DND-41 (cell line): ENCODE data around the gene SUCO.

Source experiments
- ATAC-seq: fragments of 200-7000 bp; cut with Tn5 transposase; 3 replicates; pipeline ENCODE4 v1.9.1; 2021; ENCODE audit warnings: low read depth; ENCODE audit not compliant: insufficient read depth
- DNase-seq: peaks from one replicate; pipeline ENCODE4 v3.0.0-alpha.2; 2020
- H2AFZ ChIP-seq: 2 replicates; pipeline ENCODE4 v1.6.0; 2012; ENCODE audit warnings: low read depth, low read length
- H3K27ac ChIP-seq: 2 replicates; pipeline ENCODE4 v1.5.1; 2012; ENCODE audit warnings: low read length, inconsistent platforms
- H3K27me3 ChIP-seq: fragments of 200-600 bp; sonication (generic); 2 replicates; pipeline ENCODE4 v1.6.0; 2012; ENCODE audit warnings: low read length, mild to moderate bottlenecking, inconsistent platforms; ENCODE audit not compliant: insufficient read depth, poor library complexity
- H3K36me3 ChIP-seq: 2 replicates; pipeline ENCODE4 v1.5.1; 2012; ENCODE audit warnings: low read length, inconsistent platforms; ENCODE audit not compliant: insufficient read depth
- H3K4me1 ChIP-seq: 2 replicates; pipeline ENCODE4 v1.5.1; 2012; ENCODE audit warnings: mild to moderate bottlenecking, low read length; ENCODE audit not compliant: insufficient read depth
- H3K4me2 ChIP-seq: 2 replicates; pipeline ENCODE4 v1.6.0; 2012; ENCODE audit warnings: mild to moderate bottlenecking, moderate library complexity, low read length, inconsistent platforms; ENCODE audit not compliant: insufficient read depth
- H3K4me3 ChIP-seq, 2 experiments: fragments of 200-600 bp in 1 of 2; shearing (Covaris generic) in 1 of 2; 2 replicates each; pipeline ENCODE4 v1.5.1; 2012 to 2016; ENCODE audit warnings: inconsistent platforms in 2 of 2, low read length in 2 of 2, mild to moderate bottlenecking in 2 of 2, low read depth in 1 of 2, moderate library complexity in 1 of 2
- H3K79me2 ChIP-seq: 2 replicates; pipeline ENCODE4 v1.6.0; 2012; ENCODE audit warnings: low read length, inconsistent platforms; ENCODE audit not compliant: insufficient read depth
- H3K9ac ChIP-seq: 2 replicates; pipeline ENCODE4 v1.6.0; 2012; ENCODE audit warnings: low read depth, mild to moderate bottlenecking, inconsistent platforms, low read length, moderate library complexity
- H3K9me3 ChIP-seq: 2 replicates; pipeline ENCODE4 v1.5.1; 2012; ENCODE audit warnings: low read length, moderate library complexity, mild to moderate bottlenecking, inconsistent platforms; ENCODE audit not compliant: insufficient read depth, severe bottlenecking
- H4K20me1 ChIP-seq: 2 replicates; pipeline ENCODE4 v1.6.0; 2012; ENCODE audit warnings: low read length; ENCODE audit not compliant: insufficient read depth
- CTCF ChIP-seq: IDR thresholded peaks from 2 replicates; pipeline ENCODE4 v1.5.1; 2012; ENCODE audit warnings: borderline replicate concordance, low read length, moderate library complexity, mild to moderate bottlenecking; ENCODE audit not compliant: poor library complexity, severe bottlenecking; ENCODE audit errors: extremely low read depth
- EZH2 ChIP-seq: IDR thresholded peaks from 3 replicates; pipeline ENCODE4 v1.6.1; 2012; ENCODE audit warnings: borderline replicate concordance, low read depth, mild to moderate bottlenecking, moderate library complexity, low read length, inconsistent platforms; ENCODE audit not compliant: severe bottlenecking

SUCO gene

GRCh38 chr1:172500207-172500606, 32.7 kb upstream of the SUCO start:
- no peaks in the 10 kb centered on the region for H4K20me1 ChIP-seq
- no peak overlapping the region for H3K27ac ChIP-seq
- TF ChIP-seq EZH2 (no peak), CTCF (no peak)
- H3K79me2 ChIP-seq, result no peaks in the 10 kb centered on the region
- ATAC-seq (no peak), DNase-seq (no peak)
- no peaks in the 10 kb centered on the region for H3K9me3 ChIP-seq
- no peak overlapping the region for H2AFZ ChIP-seq
- H3K4me3 ChIP-seq, result no peak overlapping the region
- no peak overlapping the region for H3K9ac ChIP-seq
- H3K27me3 ChIP-seq, result no peaks in the 10 kb centered on the region
- H3K4me2 ChIP-seq, result no peak overlapping the region
- H3K36me3 ChIP-seq, result no peaks in the 10 kb centered on the region
- no peaks in the 10 kb centered on the region for H3K4me1 ChIP-seq

- no peak overlapping the region for H3K9ac ChIP-seq
- no peak overlapping the region for H3K4me2 ChIP-seq
- TF ChIP-seq CTCF, result no peak
- TF ChIP-seq EZH2, result no peak
- no peaks in the 10 kb centered on the region for H3K4me1 ChIP-seq
- no peak overlapping the region for H3K27ac ChIP-seq
- no peaks in the 10 kb centered on the region for H3K36me3 ChIP-seq
- ATAC-seq (no peak), DNase-seq (no peak)
- no peaks in the 10 kb centered on the region for H3K27me3 ChIP-seq
- H2AFZ ChIP-seq, result no peak overlapping the region
- no peak overlapping the region for H3K4me3 ChIP-seq
- H4K20me1 ChIP-seq, result no peaks in the 10 kb centered on the region
- H3K9me3 ChIP-seq, result no peaks in the 10 kb centered on the region
- H3K79me2 ChIP-seq, result no peaks in the 10 kb centered on the region
Observed at GRCh38 chr1:172507741-172508140, 25.2 kb upstream of the SUCO start.

- no peak overlapping the region for H2AFZ ChIP-seq
- ATAC-seq, result no peak
- peaks cover 4% of the 10 kb centered on the region for H3K9me3 ChIP-seq
- H4K20me1 ChIP-seq, result no peaks in the 10 kb centered on the region
- no peak overlapping the region for H3K27ac ChIP-seq
- no peaks in the 10 kb centered on the region for H3K36me3 ChIP-seq
- H3K4me3 ChIP-seq, result no peak overlapping the region
- H3K4me1 ChIP-seq, result no peaks in the 10 kb centered on the region
- no peaks in the 10 kb centered on the region for H3K27me3 ChIP-seq
- no peak for TF ChIP-seq CTCF
- no peak for TF ChIP-seq EZH2
- no peak overlapping the region for H3K4me2 ChIP-seq
- H3K79me2 ChIP-seq, result no peaks in the 10 kb centered on the region
- no peak overlapping the region for H3K9ac ChIP-seq
- no peak for DNase-seq
Observed at GRCh38 chr1:172510479-172510878, 22.5 kb upstream of the SUCO start.

- Histone ChIP-seq H4K20me1 (no peaks in the 10 kb centered on the region), H3K27me3 (no peaks in the 10 kb centered on the region), H3K4me3 (no peak overlapping the region), H3K9me3 (peaks cover 4% of the 10 kb centered on the region), H3K9ac (no peak overlapping the region), H3K79me2 (no peaks in the 10 kb centered on the region), H3K4me1 (no peaks in the 10 kb centered on the region), H3K27ac (no peak overlapping the region), H3K36me3 (no peaks in the 10 kb centered on the region), H2AFZ (no peak overlapping the region), H3K4me2 (no peak overlapping the region)
- TF ChIP-seq EZH2 (no peak), CTCF (no peak)
- no peak for ATAC-seq
- no peak for DNase-seq
Observed at GRCh38 chr1:172512591-172512990, 20.4 kb upstream of the SUCO start.
